Islet of Langerhans (tissue), 1 donor: Measurements from ENCODE around the gene SMYD3.
"Not testable (repeated sequence)": the region's sequence is repeated elsewhere in the genome, so short reads cannot be mapped to it uniquely, and the experiment has no call there.

Experiments used
- FAIRE-seq: peaks from one replicate; lab custom pipeline; 2011; peaks lifted over from hg19 to GRCh38; lab: Jason Lieb, UNC

Gene SMYD3

DNA sequence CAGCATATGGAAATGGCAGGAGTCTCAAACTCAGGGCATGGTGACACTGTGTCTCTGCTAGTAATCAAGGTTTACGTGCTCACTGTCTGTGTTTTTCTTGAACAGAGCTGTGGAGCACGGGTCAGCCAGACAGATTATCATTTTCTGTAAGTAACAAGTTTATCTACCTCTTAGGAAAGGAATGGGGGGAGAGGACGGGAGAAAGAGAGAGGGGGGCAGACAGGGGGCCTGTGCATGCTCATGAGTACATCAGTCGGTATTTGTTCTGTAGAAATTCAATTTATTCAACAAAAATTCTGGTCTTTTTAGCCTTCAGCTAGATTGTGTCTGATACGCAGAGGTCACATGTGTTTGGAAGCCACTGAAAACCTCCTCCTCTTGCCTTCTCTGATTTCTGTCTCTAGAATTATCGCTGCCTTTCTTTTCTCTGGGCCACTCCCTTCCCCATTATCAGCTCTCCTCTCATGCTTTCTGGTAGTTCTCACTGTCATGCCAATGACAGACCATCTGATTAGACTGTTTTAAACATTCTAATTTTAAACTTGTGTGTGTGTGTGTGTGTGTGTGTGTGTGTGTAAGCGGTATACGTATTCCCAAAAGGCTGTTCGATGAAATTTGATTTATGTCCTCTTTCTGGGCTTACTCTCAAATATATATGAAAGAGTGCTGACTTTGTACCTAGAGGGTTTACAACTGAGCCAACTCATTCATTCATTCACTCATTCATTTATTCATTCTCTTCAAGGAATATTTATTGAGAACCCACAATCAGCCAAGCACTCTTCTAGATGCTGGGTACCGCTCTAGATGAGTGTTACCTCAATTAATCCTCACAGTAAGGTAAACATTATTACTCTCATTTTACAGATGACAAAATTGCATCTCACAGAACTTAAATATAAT is 715.4 kb downstream of the SMYD3 start:
- no peak for FAIRE-seq

DNA sequence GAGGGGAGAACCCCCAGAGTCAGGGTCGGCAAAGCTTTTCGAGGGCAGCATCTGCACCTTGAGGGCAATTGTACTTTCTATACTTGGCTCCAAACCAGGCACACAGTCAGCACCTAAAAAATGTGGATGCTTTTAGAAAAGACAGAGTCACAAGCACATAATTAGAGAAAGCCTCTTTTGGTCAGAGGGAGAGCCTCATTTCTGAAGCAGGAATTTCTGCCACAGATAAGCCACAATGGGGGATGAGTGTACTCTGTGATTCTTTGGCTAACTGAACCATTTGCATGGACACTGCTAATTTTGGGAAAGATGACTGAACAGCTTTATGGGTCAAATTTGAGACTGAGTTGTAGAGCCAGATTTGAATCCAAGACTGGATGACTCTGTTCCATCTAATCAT is 716.6 kb downstream of the SMYD3 start:
- no peak for FAIRE-seq

DNA sequence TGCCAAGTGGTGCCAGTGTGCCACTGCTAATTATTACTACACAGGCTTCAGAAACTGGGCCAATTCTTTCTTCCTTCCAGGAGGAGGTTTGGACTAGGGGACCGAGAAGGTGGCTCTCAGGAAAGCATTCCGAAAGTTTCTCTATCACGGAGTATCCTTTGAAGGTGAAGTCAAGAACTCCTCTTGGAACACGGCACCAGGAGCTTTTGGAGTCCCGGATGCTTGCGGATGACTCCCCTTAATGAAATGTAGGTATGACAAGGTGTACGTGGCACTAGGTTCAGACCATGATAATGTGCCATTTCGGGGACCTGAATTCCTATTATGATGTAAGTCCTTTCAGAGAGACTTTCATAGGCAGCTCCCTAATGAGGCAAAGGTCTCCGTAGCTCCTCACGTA is 718.2 kb downstream of the SMYD3 start:
- FAIRE-seq, result no peak

DNA sequence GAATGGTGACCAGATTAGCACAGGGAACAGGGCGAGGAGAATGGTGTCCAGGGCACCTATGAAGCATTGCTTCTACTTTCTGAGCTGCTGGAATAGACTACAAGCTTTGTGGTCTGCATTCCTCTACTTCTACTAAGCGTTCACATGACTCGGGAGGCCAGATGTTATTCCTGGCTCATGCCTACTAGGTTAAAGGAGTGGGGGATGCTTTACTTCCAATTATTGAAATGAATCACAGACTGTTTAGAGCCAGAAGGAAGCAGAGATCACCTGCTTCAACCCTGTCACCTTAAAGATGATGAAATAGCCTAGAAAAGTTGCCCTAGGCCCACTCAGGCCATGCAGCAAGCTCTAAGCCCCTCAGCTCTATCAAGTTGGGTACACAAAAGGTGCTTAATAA is 718.8 kb downstream of the SMYD3 start:
- FAIRE-seq, result no peak

DNA sequence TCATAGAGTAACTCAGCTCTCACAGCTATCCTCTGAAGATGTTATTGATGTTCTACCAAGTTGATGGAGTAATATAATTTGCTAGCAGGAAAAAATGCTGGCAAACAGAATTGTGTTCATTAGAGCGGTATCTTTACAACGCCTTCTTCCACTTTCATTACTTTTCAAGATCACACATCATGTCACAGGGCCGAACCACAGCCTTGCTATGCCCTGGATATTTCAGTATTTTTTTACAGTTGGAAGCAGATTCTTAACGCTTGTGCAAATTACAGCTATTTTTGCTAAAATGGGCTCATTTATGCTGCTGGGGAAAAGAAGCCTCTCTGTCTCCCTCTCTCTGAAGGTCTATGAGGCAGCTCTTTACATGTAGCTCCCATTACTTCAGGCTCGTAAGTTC is 720.1 kb downstream of the SMYD3 start:
- no peak for FAIRE-seq

DNA sequence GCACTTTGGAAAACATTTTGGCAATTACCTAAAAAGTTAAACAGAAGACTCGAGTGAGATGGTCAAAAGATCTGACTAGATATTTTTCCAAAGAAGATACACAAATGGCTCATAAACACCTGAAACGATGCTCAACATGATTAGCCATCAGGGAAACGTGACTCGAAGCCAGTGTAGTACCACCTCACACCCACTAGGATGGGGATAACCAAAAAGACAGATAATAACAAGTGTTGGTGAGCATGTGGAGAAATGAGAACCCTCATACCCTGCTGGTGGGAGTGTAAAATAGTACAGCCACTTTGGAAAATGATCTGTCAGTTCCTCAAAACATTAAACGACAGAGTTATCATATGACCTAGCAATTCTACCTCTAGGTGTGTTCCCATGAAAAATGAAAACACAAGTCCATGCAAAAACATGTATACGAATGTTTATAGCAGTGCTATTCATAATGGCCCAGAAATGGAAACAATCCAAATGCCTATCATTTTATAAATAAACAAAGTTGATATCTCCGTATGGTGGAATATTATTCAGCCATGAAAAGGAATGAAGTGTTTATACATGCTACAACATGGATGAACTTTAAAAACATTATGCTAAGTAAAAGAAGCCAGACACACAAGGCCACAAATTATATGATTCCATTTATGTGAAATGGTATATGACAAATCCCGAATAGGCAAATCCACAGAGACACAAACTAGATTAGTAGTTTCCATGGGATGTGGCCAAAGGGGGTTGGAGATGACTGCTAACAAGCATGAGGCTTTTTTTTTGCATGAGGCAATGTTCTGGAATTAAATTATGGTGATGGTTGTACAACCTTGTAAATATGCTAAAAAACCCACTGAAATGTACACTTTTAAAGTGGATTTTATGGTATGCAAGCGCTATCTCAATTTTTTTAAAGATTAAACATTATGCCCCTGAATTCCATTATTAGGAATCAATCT is 727.0 kb downstream of the SMYD3 start:
- peak; percentile 33 for FAIRE-seq

DNA sequence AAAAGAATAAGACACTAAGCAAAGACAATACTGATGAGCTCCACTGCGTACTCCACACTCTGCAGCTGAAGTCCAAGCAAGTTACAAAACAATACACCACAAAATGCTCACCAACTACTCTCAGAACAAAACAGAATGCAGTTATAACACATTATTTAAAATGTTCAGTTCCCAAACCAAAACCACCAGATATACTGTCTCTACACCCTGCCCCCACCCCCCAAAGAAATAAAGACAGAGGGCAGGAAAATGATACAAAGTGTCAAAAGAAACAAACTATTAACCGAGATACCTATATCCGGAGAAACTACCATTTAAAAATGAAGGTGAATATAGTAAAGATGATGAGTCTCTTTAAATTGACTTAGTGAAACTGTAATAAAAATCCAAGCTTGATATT is 729.3 kb downstream of the SMYD3 start:
- FAIRE-seq, result no peak

DNA sequence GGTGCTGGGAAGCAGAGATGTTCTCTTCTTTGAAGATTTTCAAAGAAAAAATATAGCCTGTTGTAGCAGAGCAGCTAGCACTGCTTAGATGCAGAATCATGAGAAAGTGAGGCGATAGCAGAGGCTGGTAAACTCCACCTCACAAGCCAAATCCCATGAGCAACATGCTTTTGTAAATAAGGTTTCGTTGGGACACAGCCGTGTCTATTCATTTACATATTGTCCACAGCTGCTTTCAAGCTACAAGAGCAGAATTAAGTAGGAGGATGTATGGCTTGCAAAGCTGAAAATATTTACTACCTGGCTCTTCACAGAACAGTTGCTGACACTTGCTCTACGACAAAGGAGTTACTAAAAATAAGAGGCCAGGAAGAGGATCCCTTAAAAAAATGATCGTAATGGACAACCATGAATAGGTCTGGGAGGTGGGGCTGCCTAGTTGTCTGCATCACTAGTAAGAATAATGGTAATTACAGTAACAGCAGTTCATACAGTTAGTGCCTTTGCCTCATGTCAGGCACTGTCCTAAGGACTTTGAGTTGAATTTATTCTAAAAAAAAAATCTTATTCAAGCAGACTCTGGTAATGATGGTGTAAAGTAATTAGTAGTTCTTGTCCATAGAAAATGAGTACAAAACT is 730.3 kb downstream of the SMYD3 start:
- FAIRE-seq, result no peak

DNA sequence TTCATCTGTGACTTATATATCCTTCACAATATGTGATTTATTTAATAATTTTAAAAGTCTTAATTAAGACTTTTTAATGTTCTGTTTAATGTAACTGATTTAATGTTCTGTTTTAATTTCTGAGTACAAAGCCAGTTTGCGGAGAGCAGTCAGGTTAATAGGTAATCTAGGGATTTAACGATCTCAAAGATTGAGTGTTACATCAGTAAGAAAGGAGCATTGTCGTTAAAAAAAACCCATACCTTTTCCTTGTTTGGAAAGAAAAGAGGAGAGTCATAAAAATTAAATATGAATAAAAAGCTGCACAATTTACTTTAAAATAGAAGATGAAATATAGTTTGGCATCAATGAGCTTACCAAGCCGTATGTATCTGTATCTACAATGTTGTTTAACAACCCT is 730.9 kb downstream of the SMYD3 start:
- FAIRE-seq, result peak; percentile 98

DNA sequence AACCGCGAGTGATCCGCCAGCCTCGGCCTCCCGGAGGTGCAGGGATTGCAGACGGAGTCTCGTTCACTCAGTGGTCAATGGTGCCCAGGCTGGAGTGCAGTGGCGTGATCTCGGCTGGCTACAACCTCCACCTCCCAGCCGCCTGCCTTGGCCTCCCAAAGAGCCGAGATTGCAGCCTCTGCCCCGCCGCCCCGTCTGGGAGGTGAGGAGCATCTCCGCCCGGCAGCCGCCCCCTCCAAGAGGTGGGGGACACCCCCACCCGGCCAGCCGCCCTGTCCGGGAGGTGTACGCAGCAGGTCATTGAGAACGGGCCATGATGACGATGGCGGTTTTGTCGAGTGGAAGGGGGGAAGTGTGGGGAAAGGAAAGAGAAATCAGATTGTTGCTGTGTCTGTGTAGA is 732.1 kb downstream of the SMYD3 start:
- not testable (repeated sequence) for FAIRE-seq

DNA sequence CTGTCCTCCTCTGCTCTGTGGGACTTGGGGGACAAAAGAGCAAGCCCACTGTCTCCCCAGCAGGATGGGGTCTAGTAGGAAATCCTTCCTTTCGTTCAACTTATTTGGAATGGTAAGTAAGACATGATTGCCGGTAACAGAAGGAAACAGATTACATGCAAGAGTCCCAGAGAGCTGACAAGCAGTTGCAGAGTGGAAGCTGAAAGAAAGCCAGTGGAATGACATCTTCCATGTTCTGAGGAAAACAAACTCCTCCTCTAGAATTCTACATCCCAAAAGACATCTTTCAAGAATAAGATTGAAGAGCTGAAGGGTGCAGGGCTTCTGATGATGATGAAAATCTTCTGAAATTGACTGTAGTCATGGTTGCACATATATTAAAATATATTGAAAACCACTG is 732.9 kb downstream of the SMYD3 start:
- no peak for FAIRE-seq

DNA sequence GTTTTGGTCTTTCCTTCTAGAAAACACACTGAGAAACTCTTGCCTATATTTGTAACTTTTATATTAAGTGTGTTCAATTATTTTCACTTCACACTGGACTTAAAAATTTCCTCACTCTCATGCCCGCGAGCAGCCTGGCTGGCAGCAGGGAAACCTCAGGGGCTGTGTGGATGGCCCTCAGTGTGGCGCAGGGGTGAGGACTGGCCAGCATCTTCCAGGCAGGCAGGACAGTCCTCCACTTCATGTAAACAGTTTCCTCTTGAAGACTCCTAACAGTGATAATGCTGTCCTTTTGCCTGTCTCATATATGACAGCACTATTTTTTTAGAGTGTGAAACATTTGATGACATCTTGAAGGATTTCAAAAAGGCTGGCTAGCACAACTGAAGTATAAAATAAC is 733.7 kb downstream of the SMYD3 start:
- no peak for FAIRE-seq

DNA sequence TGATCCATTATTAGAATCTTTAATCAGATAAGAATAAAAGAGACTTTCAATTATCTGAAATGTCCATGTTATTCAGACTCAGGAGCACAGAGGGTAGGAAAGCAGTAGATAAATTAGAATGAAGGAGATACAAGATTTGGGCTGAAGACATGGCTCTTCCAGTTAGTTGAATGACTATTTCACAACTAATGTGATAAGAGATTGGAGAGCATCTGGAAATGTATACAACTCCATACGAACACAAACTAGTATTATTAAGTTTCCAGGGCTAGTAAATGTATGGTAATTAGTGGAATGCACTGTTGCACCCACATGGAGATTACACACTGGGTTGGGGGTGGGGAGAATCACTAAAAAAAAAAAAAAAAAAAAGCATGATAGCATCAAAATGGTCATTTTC is 734.3 kb downstream of the SMYD3 start:
- no peak for FAIRE-seq

DNA sequence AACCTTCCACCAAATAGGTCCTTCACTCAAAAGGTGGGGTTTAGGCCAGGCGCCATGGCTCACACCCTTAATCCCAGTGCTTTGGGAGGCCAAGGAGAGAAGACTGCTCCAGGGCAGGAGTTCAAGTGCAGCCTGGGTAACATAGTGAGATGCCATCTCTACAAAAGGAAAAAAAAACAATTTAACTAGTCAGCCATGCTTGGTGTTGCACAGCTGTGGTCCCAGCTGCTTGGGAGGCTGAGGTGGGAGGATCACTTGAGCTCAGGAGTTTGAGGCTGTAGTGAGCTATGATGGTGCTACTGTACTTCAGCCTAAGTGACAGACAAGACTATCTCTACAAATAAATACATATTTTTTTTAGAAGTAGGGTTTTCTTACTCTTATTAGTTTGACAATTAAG is 734.8 kb downstream of the SMYD3 start:
- FAIRE-seq, result no peak

DNA sequence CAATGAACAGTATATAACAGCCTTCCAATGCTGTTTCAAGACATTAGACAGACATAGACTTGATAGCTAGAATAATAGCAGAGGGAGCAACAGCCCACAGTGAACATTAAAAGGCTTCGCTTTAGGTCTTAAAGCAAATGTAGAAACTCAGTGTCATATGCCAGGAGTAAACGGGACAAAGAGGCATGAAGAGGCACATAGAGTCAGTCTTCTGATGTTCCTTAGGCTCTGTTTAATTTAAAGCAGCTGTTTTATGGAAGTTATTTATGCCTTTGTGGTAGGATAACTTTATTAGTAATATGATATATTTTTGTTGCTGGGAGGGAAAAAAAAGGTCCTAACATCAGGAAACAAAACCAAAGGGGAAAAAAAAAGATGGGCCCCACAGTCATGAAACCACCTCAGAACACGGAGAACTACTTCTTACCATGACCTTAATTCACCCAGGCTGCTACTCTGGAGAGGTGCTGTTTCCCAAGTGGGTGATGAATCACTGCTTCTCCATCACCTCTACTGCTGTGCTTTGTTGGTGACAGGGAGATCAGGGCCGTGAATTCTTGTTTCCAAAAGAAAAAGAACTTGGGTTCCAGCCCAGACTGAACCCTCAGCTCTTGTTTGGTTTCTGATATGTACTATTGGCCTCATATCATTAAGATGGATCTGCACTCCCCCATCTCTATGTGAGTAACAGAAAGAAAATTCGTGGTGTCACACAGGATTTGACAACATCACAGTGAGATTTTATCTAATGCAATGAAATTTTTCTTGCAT is 735.4 kb downstream of the SMYD3 start:
- no peak for FAIRE-seq

DNA sequence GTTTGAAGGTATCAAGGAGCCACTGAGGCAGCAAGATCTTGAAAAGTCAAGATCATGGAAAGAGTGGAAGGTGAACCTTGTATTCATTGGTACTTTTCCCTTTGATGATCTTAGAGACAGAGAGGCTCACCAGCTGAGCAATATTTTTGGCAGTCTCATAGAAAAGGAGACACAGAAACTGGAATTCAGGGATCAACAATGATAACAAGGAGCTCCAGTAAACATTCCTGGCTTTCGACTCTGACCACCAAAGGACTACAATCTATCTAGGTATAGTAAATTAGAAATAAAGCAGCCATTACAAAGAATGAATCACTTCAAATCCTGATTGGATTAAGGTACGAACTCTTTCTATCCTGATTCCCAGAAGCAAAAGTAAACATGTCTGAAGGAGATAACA is 736.9 kb downstream of the SMYD3 start:
- FAIRE-seq, result no peak

DNA sequence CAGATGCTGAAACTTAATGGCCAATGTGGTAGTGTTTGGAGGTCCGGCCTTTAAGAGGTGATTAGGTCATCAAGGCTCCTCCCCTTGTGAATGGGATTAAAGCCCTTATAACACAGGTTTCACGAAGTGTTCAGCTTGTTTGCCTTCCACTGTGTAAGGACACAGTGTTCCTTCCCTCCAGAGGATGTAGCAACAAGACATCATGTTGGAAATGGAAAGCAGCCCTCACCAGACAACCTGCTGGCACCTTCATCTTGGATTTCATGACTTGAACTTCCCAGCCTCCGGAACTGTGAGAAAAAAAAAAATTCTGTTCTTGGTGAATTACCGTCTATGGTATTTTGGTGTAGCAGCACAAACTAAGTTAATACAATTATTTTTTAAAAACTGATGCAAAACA is 738.5 kb downstream of the SMYD3 start:
- no peak for FAIRE-seq

DNA sequence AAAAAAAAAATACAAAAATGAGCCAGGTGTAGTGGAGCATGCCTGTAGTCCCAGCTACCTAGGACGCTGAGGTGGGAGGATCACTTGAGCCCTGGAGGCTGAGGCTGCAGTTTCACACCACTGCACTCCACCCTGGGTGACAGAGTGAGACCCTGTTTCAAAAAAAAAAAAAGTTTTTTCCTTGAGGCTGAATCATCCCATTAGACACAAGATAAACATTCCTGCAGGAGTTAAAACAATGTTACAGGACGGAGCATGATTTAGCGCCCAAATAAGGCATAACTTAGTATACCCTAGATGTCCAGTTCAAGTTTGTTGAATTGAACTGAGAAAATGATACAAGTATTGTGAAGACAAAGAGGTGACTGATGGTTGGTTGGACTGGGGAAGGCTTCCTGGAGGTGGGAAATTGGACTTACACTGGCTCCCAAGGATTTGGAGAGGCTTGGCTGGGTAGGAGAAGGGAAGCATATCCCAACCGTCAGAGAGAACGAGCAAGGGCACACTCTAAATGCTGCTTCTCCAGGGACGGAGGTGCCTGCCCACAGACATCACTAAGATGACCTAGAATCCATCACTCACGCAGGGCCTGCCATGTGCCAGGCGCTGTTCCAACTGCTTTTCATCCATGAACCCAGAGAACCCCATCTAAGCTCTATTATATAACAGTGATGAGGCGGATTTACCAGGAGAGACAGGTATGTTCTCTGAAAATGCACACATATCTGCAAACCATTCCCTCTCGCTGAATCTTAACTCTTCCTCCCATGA is 741.7 kb downstream of the SMYD3 start:
- no peak for FAIRE-seq

DNA sequence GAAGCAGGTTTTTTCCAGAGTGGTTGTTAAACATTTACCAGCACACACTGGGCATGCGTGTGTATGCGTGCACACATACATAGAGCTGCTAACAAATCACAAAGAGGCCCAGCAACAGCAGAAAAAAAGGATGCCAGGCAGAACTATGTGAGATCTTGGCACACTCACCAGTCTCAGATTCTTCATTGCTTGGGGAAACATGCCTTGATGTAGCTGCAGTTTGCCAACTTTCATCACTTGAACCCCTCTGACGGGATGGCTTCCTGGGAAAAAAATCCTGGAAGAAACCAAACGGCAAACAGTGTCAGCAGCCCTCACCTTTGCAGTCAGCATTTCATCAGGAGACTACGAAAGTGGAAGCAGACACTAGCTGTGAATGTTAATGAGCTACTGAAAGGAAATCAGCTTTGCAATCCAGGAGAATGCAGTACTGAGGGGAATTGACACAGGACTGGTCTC is 743.2 kb downstream of the SMYD3 start:
- FAIRE-seq, result no peak

DNA sequence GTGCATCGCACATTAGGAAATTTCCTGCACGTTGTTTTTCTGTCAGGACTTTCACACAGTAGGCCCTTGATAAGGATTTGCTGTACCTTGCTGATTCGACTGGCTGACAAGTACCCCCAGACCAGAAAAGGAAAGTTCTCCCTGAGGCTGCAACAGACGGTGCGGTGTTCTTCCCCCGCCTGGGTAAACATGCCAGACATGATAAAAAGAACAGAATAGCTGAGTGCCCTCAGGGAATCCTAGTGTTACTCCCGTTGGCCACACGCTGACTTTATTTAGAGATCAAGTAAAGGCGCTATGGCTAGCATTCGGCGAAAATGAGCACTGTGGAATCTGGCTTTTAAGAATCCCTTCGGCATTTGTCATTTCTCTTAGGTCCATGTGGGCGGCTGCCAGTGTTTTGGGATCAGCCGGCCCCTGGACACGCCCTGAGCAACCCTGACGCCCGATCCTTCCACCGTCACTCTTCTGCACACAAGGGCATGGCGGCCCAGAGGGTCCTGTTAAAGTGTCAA is 744.6 kb downstream of the SMYD3 start:
- no peak for FAIRE-seq

DNA sequence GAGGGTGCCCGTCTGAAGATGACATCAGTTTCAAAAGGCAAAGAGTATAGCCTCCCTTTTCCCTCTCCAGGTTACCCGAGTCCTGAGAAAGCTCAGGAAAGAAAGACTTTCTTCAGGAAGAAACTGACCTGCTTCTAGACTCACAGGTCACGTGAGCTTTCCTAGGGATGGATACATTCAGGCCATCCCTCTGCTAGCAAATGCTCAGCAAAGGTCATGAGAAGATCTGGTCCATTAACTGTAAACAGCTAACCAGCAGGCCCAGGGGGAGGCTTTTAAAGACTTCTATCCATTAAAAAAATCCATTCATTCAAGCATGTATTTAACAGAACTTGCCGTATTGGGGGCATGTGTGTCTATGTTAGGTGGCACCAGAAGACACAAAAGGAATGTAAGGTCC is 746.8 kb downstream of the SMYD3 start:
- FAIRE-seq, result no peak
